K562 (cell line): Measurements from ENCODE around the gene GAL3ST3. TPM values are rescaled to one million over a fixed set of nuclear protein-coding genes. Genes with fewer than 3 reads are reported as not detected.

ENCODE experiments used
- E2F6 ChIP-seq, 2 experiments: IDR thresholded peaks; 2 replicates each; pipeline ENCODE4 v1.6.1; 2011; ENCODE audit warnings: borderline replicate concordance in 1 of 2, control low read depth in 1 of 2, low read depth in 1 of 2, low read length in 1 of 2, mild to moderate bottlenecking in 1 of 2, mixed read lengths in 1 of 2, moderate library complexity in 1 of 2; ENCODE audit not compliant: insufficient read depth in 1 of 2, insufficient read length in 1 of 2, poor library complexity in 1 of 2, severe bottlenecking in 1 of 2; ENCODE audit errors: extremely low read depth in 1 of 2
- KDM4B ChIP-seq, 2 experiments: fragments of 450-650 bp in 1 of 2; sonication (generic) in 1 of 2; IDR thresholded peaks; 2 replicates each; pipeline ENCODE4 v1.6.1; 2016 to 2017; ENCODE audit warnings: borderline replicate concordance in 2 of 2, antibody characterized with exemption in 1 of 2, low read depth in 1 of 2, mild to moderate bottlenecking in 1 of 2
- MAX ChIP-seq: sonication (generic); formaldehyde crosslinking; IDR thresholded peaks from 2 replicates; pipeline ENCODE4 v1.9.0; 2022; ENCODE audit warnings: mild to moderate bottlenecking, missing genetic modification reagents
- MBD2 ChIP-seq: sonication (generic); IDR thresholded peaks from 2 replicates; pipeline ENCODE4 v1.6.1; 2016; ENCODE audit warnings: low read depth, borderline replicate concordance
- NR2C2 ChIP-seq, 2 experiments: fragments of 200-800 bp in 1 of 2; sonication (Bioruptor generic) in 1 of 2; sonication (generic) in 1 of 2; formaldehyde crosslinking in 1 of 2; IDR thresholded peaks; 2 replicates each; pipeline versions ENCODE4 v1.6.1 to v1.8.0; 2016 to 2022; ENCODE audit warnings: mild to moderate bottlenecking in 1 of 2, missing compliant biosample characterization in 1 of 2, missing genetic modification characterization in 1 of 2, missing genetic modification reagents in 1 of 2
- RUNX1 ChIP-seq: sonication (generic); IDR thresholded peaks from 2 replicates; pipeline ENCODE4 v1.6.1; 2016; ENCODE audit warnings: antibody characterized with exemption, low read depth
- SMARCA4 ChIP-seq: fragments of 450-650 bp; IDR thresholded peaks from 2 replicates; pipeline ENCODE4 v1.6.1; 2016
- THAP12 ChIP-seq: fragments of 250-450 bp; sonication (Bioruptor Pico); IDR thresholded peaks from 2 replicates; pipeline ENCODE4 v1.9.0; 2021; ENCODE audit warnings: mild to moderate bottlenecking, inconsistent platforms
- TRIM28 ChIP-seq: fragments of 450-650 bp; IDR thresholded peaks from 2 replicates; pipeline ENCODE4 v1.6.1; 2017
- ZBTB1 ChIP-seq: sonication (generic); formaldehyde crosslinking; IDR thresholded peaks from 2 replicates; pipeline ENCODE4 v1.8.1; 2023; ENCODE audit warnings: missing genetic modification reagents, low read depth, mild to moderate bottlenecking, borderline replicate concordance
- ZBTB49 ChIP-seq: sonication (generic); formaldehyde crosslinking; IDR thresholded peaks from 2 replicates; pipeline ENCODE4 v1.8.0; 2022; ENCODE audit warnings: missing genetic modification reagents, mild to moderate bottlenecking, borderline replicate concordance
- polyA plus RNA-seq, 8 experiments: library from polyadenylated mRNA; depleted of rRNA in 4 of 8; stranded (reverse) in 5 of 8; unstranded in 3 of 8; fragments of >200 nt; fragmentation: Nextera tagmentation in 2 of 8; fragmentation: Illumina TruSeq in 1 of 8; extraction: Ambion mirVana in 2 of 8; extraction: Trizol in 1 of 8; gene quantifications; 2 replicates each; pipeline versions ENCODE4 v1.2.1 to v1.2.3, GENCODE V29; 2011 to 2014; ENCODE audit warnings: inconsistent platforms in 1 of 8, missing spikeins in 1 of 8
- total RNA-seq, 7 experiments: library from RNA; depleted of rRNA in 6 of 7; stranded (reverse); fragments of >200 nt in 6 of 7; fragmentation: Illumina TruSeq in 2 of 7; extraction: Trizol in 2 of 7; gene quantifications; 2 replicates each; pipeline versions ENCODE4 v1.2.1 to v1.2.3, GENCODE V29; 2011 to 2021; ENCODE audit warnings: low replicate concordance in 1 of 7
- TF ChIP-seq, protein P1 (sequence below): fragments of 450-650 bp; IDR thresholded peaks from 2 replicates; pipeline ENCODE4 v1.6.1; 2016; ENCODE audit warnings: borderline replicate concordance

The GAL3ST3 gene
- total and polyA plus RNA-seq, 9 of the 15 experiments (the other 6 are each of a cell fraction or from before 2014, with no cell fraction given) = not detected

DNA sequence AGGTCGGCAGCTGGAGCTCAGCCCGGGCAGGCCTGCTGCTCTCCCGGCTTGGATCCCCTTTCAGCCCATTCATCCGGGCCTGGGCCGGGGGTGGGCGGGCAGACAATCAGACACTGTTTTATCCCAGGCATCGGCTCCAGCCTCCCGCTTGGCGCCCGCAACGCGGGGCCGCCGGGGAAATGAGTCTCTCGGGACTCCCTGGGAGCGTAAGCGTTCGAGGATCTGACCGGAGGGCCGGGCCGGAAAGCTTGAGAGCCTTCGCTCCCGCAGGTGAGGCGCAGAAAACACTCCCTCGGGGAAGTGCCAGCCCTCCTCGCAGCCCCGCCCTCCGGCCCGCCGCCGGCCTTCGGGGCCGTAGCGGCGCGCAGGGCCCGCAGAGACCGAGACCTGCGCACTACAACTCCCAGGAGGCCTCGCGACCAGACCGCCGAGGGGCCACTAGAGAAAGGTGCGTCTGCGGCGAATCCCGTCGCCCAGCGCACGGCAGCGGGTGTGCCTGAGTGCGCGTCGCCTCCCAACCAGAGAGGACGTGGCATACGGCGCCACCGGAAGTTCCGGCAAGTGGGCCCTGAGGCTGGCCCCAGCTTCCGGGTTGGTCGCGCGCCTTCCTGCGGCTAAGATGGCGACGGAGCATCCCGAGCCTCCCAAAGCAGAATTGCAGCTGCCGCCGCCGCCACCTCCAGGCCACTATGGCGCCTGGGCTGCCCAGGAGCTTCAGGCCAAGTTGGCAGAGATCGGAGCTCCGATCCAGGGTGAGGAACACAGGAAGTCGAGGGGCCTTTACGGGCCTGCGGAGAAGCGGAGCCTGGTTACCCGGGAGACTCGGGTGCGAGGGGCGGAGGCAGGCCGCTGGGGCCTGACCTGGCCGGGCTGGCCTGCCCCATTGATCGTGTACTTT, 3.1 kb upstream of the GAL3ST3 start, which contains the start of gene SF3B2 (continued):
- TF ChIP-seq E2F6 (IDR thresholded peaks at IDR 0.05; ENCODE audit: borderline replicate concordance in 1 of 2, extremely low read depth in 1 of 2, insufficient read depth in 1 of 2, insufficient read length in 1 of 2, low read depth in 1 of 2, low read length in 1 of 2, poor library complexity in 1 of 2, severe bottlenecking in 1 of 2) (no peak), MAX (CRISPR knock-in tag) (peak; percentile 56), SMARCA4 (no peak; the same call in 1 of the 2 replicates), ZBTB1 (CRISPR knock-in tag) (no peak; the same call in 1 of the 2 replicates), TRIM28 (no peak), ZBTB49 (CRISPR knock-in tag) (no peak), MBD2 (peak; percentile 63; the same call in 1 of the 2 replicates), RUNX1 (no peak), KDM4B (IDR thresholded peaks at IDR 0.05; ENCODE audit: borderline replicate concordance in 2 of 2, low read depth in 1 of 2) (peak in 1 of 2 experiments; percentile 86; a peak in 1 of 4 replicates), NR2C2 (CRISPR knock-in tag; IDR thresholded peaks at IDR 0.05) (0 out of 2 replicates have a peak, but pooled peaks have one; percentile 66), NR2C2 (tag; IDR thresholded peaks at IDR 0.05) (peak; percentile 94), THAP12 (CRISPR knock-in tag) (no peak; the same call in 1 of the 2 replicates)
- TF ChIP-seq, protein P1, sequence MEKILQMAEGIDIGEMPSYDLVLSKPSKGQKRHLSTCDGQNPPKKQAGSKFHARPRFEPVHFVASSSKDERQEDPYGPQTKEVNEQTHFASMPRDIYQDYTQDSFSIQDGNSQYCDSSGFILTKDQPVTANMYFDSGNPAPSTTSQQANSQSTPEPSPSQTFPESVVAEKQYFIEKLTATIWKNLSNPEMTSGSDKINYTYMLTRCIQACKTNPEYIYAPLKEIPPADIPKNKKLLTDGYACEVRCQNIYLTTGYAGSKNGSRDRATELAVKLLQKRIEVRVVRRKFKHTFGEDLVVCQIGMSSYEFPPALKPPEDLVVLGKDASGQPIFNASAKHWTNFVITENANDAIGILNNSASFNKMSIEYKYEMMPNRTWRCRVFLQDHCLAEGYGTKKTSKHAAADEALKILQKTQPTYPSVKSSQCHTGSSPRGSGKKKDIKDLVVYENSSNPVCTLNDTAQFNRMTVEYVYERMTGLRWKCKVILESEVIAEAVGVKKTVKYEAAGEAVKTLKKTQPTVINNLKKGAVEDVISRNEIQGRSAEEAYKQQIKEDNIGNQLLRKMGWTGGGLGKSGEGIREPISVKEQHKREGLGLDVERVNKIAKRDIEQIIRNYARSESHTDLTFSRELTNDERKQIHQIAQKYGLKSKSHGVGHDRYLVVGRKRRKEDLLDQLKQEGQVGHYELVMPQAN = peak; percentile 88
